GM12874 (cell line): ENCODE data around the gene ARGFX.

Experiments used
- CTCF ChIP-seq: IDR thresholded peaks from 2 replicates; pipeline ENCODE4 v1.5.1; 2011; ENCODE audit warnings: low read depth, mild to moderate bottlenecking, control low read depth, low read length, moderate library complexity; ENCODE audit not compliant: insufficient read depth

The ARGFX gene

DNA sequence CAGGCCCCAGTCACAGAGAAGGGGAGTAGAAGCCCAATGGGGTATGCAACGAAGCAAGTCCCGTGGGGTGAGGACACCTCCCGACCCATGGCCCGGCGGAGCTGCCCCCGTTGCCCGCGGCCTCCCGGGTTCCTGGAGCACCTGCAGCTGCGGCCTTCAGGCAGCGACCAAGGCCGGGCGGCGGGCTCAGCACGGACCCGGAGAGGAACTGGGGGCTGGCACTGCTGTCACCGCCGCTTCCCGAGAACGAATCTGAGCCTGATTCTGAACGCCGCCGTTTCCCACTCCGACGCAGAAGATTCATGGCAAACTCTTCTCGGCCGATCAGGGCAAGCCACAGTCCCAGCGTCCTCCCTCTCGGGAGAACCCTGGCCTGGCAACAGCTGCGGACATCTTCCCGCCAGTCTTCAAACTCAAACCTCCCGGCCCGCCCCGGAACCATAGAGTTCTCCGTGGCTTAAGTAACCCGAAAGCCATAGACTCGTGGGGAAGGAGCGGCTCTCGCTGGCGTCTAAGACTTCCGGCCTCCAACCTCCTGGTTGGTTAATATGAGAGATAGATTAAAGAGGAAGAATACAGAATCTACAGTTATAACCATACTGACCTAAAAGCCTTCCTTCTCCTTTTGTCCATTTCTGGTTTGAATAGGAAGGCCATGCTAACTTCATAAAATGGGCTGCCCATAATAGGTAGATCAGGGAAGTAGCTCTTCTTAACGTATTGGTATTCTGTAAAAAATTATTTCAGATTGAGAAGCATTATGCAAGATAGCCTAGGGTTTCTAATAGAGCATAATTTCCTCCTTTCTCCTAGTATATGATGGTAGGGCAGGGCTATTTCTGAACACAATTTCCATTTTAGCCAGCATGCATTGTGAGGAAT is 21.9 kb upstream of the ARGFX start, which contains the start of gene POLQ:
TSS of gene POLQ (minus strand) at position 415 of the 882 bp plus-strand sequence. CDS start at position 304, 111 bp downstream.
- no peak for TF ChIP-seq CTCF

- no peak for TF ChIP-seq CTCF
These were observed 15.4 kb upstream of the ARGFX start for GRCh38 chr3:121552379-121552778.

DNA sequence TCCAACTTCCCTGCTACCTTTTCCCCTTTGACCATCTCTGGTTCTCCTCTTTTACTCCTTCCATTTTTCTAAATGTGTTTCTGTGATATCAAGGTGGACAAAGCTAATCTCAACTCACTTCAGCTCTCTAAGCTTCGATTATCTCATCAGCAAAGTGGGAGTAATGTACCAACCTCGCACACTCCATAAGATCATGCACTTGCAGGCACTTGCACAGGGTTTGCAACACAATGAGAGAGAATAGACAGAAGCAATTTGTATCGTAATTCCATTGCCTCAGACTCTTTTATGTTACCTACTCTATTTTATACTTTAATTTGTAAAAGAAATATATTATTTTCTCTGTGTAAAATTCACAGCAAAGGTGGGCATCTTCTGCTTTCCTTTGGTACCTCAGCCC is 15.0 kb upstream of the ARGFX start:
- TF ChIP-seq CTCF, result no peak

DNA sequence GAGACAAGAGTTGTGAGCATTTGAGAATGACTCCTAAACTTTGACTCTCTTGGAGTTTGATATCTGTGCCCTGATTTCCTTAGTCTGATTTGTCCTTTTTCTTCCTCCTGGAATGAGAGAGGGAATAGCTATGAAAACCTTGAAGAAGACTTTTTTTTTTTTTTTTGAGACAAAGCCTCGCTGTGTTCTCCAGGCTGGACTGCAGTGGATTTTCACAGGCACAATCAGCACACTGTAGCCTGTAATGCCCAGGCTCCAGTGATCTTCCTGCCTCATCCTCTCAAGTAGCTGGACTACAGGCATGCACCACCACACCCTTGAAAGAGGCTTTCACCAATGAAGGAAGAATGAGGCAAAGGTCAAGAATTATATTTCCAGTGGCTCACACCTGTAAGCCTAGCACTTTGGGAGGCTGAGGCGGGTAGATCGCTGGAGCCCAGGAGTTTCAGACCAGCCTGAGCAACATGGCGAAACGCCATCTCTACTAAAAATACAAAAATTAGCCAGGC is 10.3 kb upstream of the ARGFX start:
- no peak for TF ChIP-seq CTCF

- no peak for TF ChIP-seq CTCF
These were observed 5.6 kb upstream of the ARGFX start for GRCh38 chr3:121562148-121562547.

GRCh38 chr3:121566773-121567172 is 976 bp upstream of the ARGFX start:
- TF ChIP-seq CTCF, result no peak

DNA sequence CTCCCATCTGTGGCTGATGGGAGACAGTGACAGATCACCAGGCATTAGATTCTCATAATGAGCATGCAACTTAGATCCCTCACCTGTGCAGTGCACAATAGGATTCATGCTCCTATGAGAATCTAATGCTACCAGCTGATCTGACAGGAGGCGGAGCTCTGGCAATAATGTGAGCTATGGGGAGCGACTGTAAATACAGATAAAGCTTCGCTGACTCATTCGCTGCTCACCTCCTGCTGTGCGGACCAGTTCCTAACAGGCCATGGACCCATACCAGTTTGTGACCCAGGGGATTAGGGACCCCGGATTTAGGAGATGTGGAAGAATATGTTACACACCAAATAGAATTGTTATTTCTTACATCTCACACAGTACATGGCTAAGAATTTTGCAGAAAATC is 6.7 kb downstream of the ARGFX start:
- TF ChIP-seq CTCF, result no peak
